Measurements from ENCODE around the gene ADAMTSL2.

The ADAMTSL2 gene

DNA sequence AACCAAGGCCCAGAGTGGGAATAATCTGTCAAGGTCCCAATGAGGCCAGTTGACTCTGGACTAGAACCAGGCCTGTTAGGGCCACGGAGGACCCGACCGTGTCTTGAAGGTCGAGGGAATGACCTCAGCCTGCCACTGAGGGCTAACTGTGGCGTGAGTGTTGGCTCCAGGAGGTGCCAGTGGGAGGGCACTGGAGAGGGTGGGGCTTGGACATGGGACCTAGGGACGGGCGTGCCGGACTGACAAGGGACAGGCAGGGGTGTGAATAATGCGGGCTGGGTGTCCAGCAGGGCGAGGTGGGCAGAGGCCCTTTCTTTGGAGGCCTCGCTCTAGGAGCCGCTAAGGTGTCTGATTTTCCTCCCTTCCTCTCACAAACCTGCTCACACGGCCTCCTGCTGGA is 7.5 kb downstream of the ADAMTSL2 start:
- no peaks in the 10 kb centered on the region for H3K36me3 ChIP-seq (ENCODE audit: control insufficient read depth, low read length)
- H3F3A ChIP-seq (ENCODE audit: control insufficient read depth, insufficient read depth), result no peaks in the 10 kb centered on the region
- H4K20me1 ChIP-seq (ENCODE audit: control insufficient read depth, insufficient read depth, low read depth, low read length), result no peaks in the 10 kb centered on the region
- H3K9me3 ChIP-seq (ENCODE audit: control insufficient read depth, insufficient read depth, low read length), result no peaks in the 10 kb centered on the region
- no peaks in the 10 kb centered on the region for H3K9me2 ChIP-seq (replicated peaks; ENCODE audit: control insufficient read depth, low read length)
- no peak overlapping the region for H3K4me2 ChIP-seq (ENCODE audit: low read length)
- H3K27ac ChIP-seq (ENCODE audit: low read depth, low read length), result no peak overlapping the region
- no peaks in the 10 kb centered on the region for H3K79me2 ChIP-seq (ENCODE audit: control insufficient read depth, low read length)
- H3K4me1 ChIP-seq (ENCODE audit: control insufficient read depth, low read length), result peaks cover 14% of the 10 kb centered on the region
- no peak for TF ChIP-seq EZH2phosphoT487 (IDR thresholded peaks at IDR 0.05; ENCODE audit: borderline replicate concordance, low read length)
- TF ChIP-seq, protein P1, sequence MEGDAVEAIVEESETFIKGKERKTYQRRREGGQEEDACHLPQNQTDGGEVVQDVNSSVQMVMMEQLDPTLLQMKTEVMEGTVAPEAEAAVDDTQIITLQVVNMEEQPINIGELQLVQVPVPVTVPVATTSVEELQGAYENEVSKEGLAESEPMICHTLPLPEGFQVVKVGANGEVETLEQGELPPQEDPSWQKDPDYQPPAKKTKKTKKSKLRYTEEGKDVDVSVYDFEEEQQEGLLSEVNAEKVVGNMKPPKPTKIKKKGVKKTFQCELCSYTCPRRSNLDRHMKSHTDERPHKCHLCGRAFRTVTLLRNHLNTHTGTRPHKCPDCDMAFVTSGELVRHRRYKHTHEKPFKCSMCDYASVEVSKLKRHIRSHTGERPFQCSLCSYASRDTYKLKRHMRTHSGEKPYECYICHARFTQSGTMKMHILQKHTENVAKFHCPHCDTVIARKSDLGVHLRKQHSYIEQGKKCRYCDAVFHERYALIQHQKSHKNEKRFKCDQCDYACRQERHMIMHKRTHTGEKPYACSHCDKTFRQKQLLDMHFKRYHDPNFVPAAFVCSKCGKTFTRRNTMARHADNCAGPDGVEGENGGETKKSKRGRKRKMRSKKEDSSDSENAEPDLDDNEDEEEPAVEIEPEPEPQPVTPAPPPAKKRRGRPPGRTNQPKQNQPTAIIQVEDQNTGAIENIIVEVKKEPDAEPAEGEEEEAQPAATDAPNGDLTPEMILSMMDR (IDR thresholded peaks at IDR 0.05; ENCODE audit: low read depth, low read length, poor library complexity, severe bottlenecking), result no peak
- peaks cover 17% of the 10 kb centered on the region for H3K27me3 ChIP-seq (ENCODE audit: control insufficient read depth, low read length)
- no peak overlapping the region for H3K4me3 ChIP-seq (ENCODE audit: low read length)

DNA sequence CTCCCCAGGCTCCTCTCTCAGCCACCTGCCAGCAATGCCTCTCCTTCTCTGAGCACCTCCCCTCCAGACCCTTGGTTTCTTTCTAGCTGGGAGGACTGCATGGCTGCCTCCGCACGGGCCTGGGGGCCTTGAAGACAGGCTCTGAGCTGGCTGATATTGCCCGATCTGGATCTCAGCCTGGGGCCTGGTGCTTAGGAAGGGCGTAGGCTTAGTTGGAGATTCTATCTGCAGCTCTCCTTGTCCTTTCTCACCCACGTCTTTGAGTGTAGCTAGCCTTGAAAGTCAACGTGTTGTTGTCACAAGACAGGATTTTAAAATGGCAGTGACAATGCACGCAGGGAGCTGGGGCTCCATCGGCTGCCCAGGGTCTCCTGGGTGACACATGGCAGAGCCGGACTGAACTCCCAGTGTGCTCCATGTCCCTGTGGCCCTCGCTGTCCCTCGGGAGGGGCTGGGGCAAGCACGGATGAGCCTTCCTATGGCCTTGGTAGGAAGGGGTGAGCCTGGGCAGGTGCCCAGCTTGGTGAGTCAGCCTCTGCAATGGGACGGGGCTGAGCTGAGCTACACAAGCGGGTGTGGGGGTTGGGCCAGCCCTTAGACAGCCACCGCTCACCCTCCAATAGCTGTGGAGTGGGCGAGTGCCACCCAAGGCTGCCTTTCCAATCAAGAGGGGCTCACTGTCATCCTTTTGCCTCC is 9.4 kb downstream of the ADAMTSL2 start:
- H3K9me3 ChIP-seq (ENCODE audit: control insufficient read depth, insufficient read depth, low read length), result no peaks in the 10 kb centered on the region
- no peak for TF ChIP-seq EZH2phosphoT487 (IDR thresholded peaks at IDR 0.05; ENCODE audit: borderline replicate concordance, low read length)
- TF ChIP-seq, protein P1 (IDR thresholded peaks at IDR 0.05; ENCODE audit: low read depth, low read length, poor library complexity, severe bottlenecking), result no peak
- no peak overlapping the region for H3K4me2 ChIP-seq (ENCODE audit: low read length)

DNA sequence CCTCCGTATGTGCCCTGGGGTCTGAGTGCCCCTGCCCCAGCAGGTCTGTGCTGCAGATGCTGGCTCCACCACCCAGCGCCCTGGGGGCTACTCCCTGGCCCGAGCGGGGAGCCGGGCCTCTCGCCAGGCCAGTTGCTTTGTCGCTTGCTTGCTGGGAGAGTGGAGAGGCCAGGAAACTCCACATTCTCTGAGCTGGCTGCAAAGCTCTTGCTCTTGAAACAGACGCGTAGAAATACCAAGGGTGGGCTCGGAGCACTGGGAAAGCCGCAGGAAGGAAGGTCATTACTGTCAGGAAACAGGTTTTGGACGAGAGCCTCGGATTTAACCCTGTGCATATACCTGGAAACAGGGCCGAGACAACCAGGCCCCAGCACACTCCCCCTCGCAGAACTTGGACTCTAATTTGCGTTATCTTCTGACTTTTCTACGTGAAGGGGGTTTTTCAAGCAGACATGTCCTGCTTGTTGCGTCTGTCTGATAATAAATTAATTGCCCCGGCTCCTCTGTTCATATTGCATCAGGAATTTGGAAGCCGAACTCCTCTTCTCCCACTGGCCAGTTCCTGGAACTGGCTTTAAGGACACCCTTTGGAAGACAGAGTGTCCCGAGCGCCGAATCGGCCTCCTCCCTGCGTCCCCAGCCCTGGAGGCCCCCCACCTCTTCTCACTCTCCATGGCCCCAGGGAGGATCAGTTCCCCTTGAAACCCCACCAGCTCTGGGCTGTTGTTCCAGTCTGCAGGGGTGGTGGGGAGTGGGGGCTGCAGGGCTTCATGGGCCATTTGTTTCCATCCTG is 11.2 kb downstream of the ADAMTSL2 start:
- TF ChIP-seq, protein P1 (IDR thresholded peaks at IDR 0.05; ENCODE audit: low read depth, low read length, poor library complexity, severe bottlenecking), result no peak
- TF ChIP-seq EZH2phosphoT487 (IDR thresholded peaks at IDR 0.05; ENCODE audit: borderline replicate concordance, low read length), result no peak
- H3K4me1 ChIP-seq (ENCODE audit: control insufficient read depth, low read length), result peaks cover 8% of the 10 kb centered on the region
- H3K4me3 ChIP-seq (ENCODE audit: low read length), result no peak overlapping the region
- no peaks in the 10 kb centered on the region for H4K20me1 ChIP-seq (ENCODE audit: control insufficient read depth, insufficient read depth, low read depth, low read length)
- peaks cover 4% of the 10 kb centered on the region for H3K27me3 ChIP-seq (ENCODE audit: control insufficient read depth, low read length)
- no peaks in the 10 kb centered on the region for H3F3A ChIP-seq (ENCODE audit: control insufficient read depth, insufficient read depth)
- H3K79me2 ChIP-seq (ENCODE audit: control insufficient read depth, low read length), result no peaks in the 10 kb centered on the region
- H3K9me3 ChIP-seq (ENCODE audit: control insufficient read depth, insufficient read depth, low read length), result no peaks in the 10 kb centered on the region
- no peak overlapping the region for H3K4me2 ChIP-seq (ENCODE audit: low read length)
- H3K9me2 ChIP-seq (replicated peaks; ENCODE audit: control insufficient read depth, low read length), result no peaks in the 10 kb centered on the region
- no peaks in the 10 kb centered on the region for H3K36me3 ChIP-seq (ENCODE audit: control insufficient read depth, low read length)
- no peak overlapping the region for H3K27ac ChIP-seq (ENCODE audit: low read depth, low read length)

More for the DNA sequence above, 9.4 kb downstream of the ADAMTSL2 start:
- H3K79me2 ChIP-seq (ENCODE audit: control insufficient read depth, low read length), result no peaks in the 10 kb centered on the region
- peaks cover 19% of the 10 kb centered on the region for H3K4me1 ChIP-seq (ENCODE audit: control insufficient read depth, low read length)
- H3F3A ChIP-seq (ENCODE audit: control insufficient read depth, insufficient read depth), result no peaks in the 10 kb centered on the region
- no peak overlapping the region for H3K4me3 ChIP-seq (ENCODE audit: low read length)
- H4K20me1 ChIP-seq (ENCODE audit: control insufficient read depth, insufficient read depth, low read depth, low read length), result no peaks in the 10 kb centered on the region
- peaks cover 17% of the 10 kb centered on the region for H3K27me3 ChIP-seq (ENCODE audit: control insufficient read depth, low read length)
- no peaks in the 10 kb centered on the region for H3K36me3 ChIP-seq (ENCODE audit: control insufficient read depth, low read length)
- H3K27ac ChIP-seq (ENCODE audit: low read depth, low read length), result no peak overlapping the region
- H3K9me2 ChIP-seq (replicated peaks; ENCODE audit: control insufficient read depth, low read length), result no peaks in the 10 kb centered on the region

Data from DOHH2 (cell line).